Natural killer cell (primary cell): ENCODE results near the gene RPL13A. TPM values are rescaled to one million over a fixed set of nuclear protein-coding genes. Genes with fewer than 3 reads are reported as not detected.

Experiments
- ATAC-seq, 3 donors: fragments of 150-1000 bp in 2 of 3; fragments of 200-7000 bp in 1 of 3; cut with Tn5 transposase; 1 replicate in 1 of 3; 2 replicates in 2 of 3; pipeline ENCODE4 v1.10.0; 2021; ENCODE audit warnings: mild to moderate bottlenecking in 2 of 3, moderate library complexity in 2 of 3
- DNase-seq, 2 donors: peaks; one replicate each; pipeline versions ENCODE4 v3.0.0 to v3.0.0-alpha.2; 2013 to 2021; ENCODE audit warnings: mixed read lengths in 1 of 2
- H3K27ac ChIP-seq: one replicate; pipeline ENCODE4 v1.5.1; 2013; ENCODE audit warnings: mild to moderate bottlenecking, low read length
- H3K27me3 ChIP-seq: one replicate; pipeline ENCODE4 v1.6.1; 2013; ENCODE audit warnings: low read length; ENCODE audit not compliant: control insufficient read depth, insufficient read depth
- H3K36me3 ChIP-seq: one replicate; pipeline ENCODE4 v1.6.1; 2013; ENCODE audit warnings: low read length; ENCODE audit not compliant: control insufficient read depth, insufficient read depth
- H3K4me1 ChIP-seq: one replicate; pipeline ENCODE4 v1.6.1; 2013; ENCODE audit warnings: low read length; ENCODE audit not compliant: control insufficient read depth, insufficient read depth
- H3K4me3 ChIP-seq: one replicate; pipeline ENCODE4 v1.5.1; 2013; ENCODE audit warnings: low read length
- H3K9me3 ChIP-seq: one replicate; pipeline ENCODE4 v1.6.1; 2013; ENCODE audit warnings: low read length; ENCODE audit not compliant: control insufficient read depth, insufficient read depth
- H3K27ac Mint-ChIP-seq, 2 donors: one replicate each; pipeline ENCODE4 v1.8.0; 2022; ENCODE audit warnings: mild to moderate bottlenecking in 2 of 2, mixed read lengths in 2 of 2, moderate library complexity in 1 of 2
- H3K27me3 Mint-ChIP-seq, 2 donors: one replicate each; pipeline ENCODE4 v1.8.0; 2022; ENCODE audit warnings: low read depth in 2 of 2, mixed read lengths in 2 of 2
- H3K36me3 Mint-ChIP-seq: one replicate; pipeline ENCODE4 v1.8.0; 2022; ENCODE audit warnings: mixed read lengths
- H3K4me1 Mint-ChIP-seq, 2 donors: one replicate each; pipeline ENCODE4 v1.8.0; 2022; ENCODE audit warnings: mixed read lengths in 2 of 2
- H3K4me3 Mint-ChIP-seq: one replicate; pipeline ENCODE4 v1.8.0; 2022; ENCODE audit warnings: mild to moderate bottlenecking, moderate library complexity, mixed read lengths
- H3K9me3 Mint-ChIP-seq, 2 donors: one replicate each; pipeline ENCODE4 v1.8.0; 2022; ENCODE audit warnings: mixed read lengths in 2 of 2
- CTCF ChIP-seq: fragments of 200-600 bp; IDR thresholded peaks from one replicate; pipeline ENCODE4 v1.8.0; 2022; ENCODE audit warnings: antibody characterized with exemption
- WGBS: methylation state at CpG from one replicate; pipeline ENCODE4 v1.1.7; 2013; ENCODE audit warnings: missing lambda C conversion rate; ENCODE audit not compliant: insufficient coverage; 5-methylcytosine and 5-hydroxymethylcytosine counted together
- intact Hi-C: fragments of 100-400 bp; cut with micrococcal nuclease; formaldehyde crosslinking; loops from one replicate; pipeline ENCODE4 v1.14.2; 2022
- total RNA-seq, 4 donors: library from RNA; stranded (reverse); fragments of 120-200 nt in 1 of 4; gene quantifications; one replicate each; pipeline versions ENCODE4 v1.2.3 to v1.2.4, GENCODE V29; 2013 to 2022

RPL13A gene
- total RNA-seq, 3 donors from 2014 or later (not counting 1 experiment from before 2014, with no cell fraction given), result 1,881 to 2,284 (median 2,283) TPM

GRCh38 chr19:49463960-49464740 lies 23.3 kb upstream of the RPL13A start:
- no peak overlapping the region for H3K27ac ChIP-seq
- TF ChIP-seq CTCF, result no peak
- ATAC-seq, result no peak
- no peaks in the 10 kb centered on the region for H3K27me3 ChIP-seq
- intact Hi-C loops, result no loop called here
- no peaks in the 10 kb centered on the region for H3K9me3 Mint-ChIP-seq
- peaks cover 8 to 9% of the 10 kb centered on the region in 2 donors for H3K4me1 Mint-ChIP-seq
- H3K9me3 ChIP-seq, result no peaks in the 10 kb centered on the region
- no peaks in the 10 kb centered on the region for H3K36me3 Mint-ChIP-seq
- peaks cover 16% of the 10 kb centered on the region for H3K4me1 ChIP-seq
- H3K27me3 Mint-ChIP-seq, result no peaks in the 10 kb centered on the region
- H3K4me3 Mint-ChIP-seq, result no peak overlapping the region
- 95% methylated on average over 39 of the region's 39 CpGs for WGBS
- no peak for DNase-seq
- H3K27ac Mint-ChIP-seq, result no peak overlapping the region
- no peak overlapping the region for H3K4me3 ChIP-seq
- H3K36me3 ChIP-seq, result peaks cover 32% of the 10 kb centered on the region

- Histone ChIP-seq H3K9me3 (no peaks in the 10 kb centered on the region), H3K27ac (no peak overlapping the region), H3K36me3 (peaks cover 28% of the 10 kb centered on the region), H3K4me3 (no peak overlapping the region), H3K27me3 (no peaks in the 10 kb centered on the region), H3K4me1 (peaks cover 28% of the 10 kb centered on the region)
- ATAC-seq (no peak), DNase-seq (no peak)
- WGBS, result 92% methylated on average over 3 of the region's 3 CpGs
- Mint-ChIP-seq H3K27ac (peak overlapping the region in 1 of 2 donors; percentile 63), H3K36me3 (no peaks in the 10 kb centered on the region), H3K9me3 (no peaks in the 10 kb centered on the region), H3K27me3 (no peaks in the 10 kb centered on the region), H3K4me3 (no peak overlapping the region), H3K4me1 (peaks cover 14 to 22% of the 10 kb centered on the region in 2 donors)
- TF ChIP-seq CTCF, result no peak
- intact Hi-C loops, result no loop called here
These were observed 22.0 kb upstream of the RPL13A start for GRCh38 chr19:49465371-49465770.

- Mint-ChIP-seq H3K36me3 (no peaks in the 10 kb centered on the region), H3K9me3 (no peaks in the 10 kb centered on the region), H3K4me3 (no peak overlapping the region), H3K27ac (peak overlapping the region; percentile 92 to 97), H3K27me3 (no peaks in the 10 kb centered on the region), H3K4me1 (peaks cover 21 to 34% of the 10 kb centered on the region in 2 donors)
- H3K4me3 ChIP-seq, result no peak overlapping the region
- intact Hi-C loops, result no loop called here
- H3K36me3 ChIP-seq, result peaks cover 20% of the 10 kb centered on the region
- DNase-seq (no peak), ATAC-seq (no peak)
- H3K27ac ChIP-seq, result peak overlapping the region; percentile 97
- no peaks in the 10 kb centered on the region for H3K9me3 ChIP-seq
- no peak for TF ChIP-seq CTCF
- no peaks in the 10 kb centered on the region for H3K27me3 ChIP-seq
- 95% methylated on average over 19 of the region's 19 CpGs for WGBS
- peaks cover 53% of the 10 kb centered on the region for H3K4me1 ChIP-seq
These were observed 19.2 kb upstream of the RPL13A start for GRCh38 chr19:49468199-49468598.
